ENCODE data around the gene SEC14L3.

SEC14L3 gene

DNA sequence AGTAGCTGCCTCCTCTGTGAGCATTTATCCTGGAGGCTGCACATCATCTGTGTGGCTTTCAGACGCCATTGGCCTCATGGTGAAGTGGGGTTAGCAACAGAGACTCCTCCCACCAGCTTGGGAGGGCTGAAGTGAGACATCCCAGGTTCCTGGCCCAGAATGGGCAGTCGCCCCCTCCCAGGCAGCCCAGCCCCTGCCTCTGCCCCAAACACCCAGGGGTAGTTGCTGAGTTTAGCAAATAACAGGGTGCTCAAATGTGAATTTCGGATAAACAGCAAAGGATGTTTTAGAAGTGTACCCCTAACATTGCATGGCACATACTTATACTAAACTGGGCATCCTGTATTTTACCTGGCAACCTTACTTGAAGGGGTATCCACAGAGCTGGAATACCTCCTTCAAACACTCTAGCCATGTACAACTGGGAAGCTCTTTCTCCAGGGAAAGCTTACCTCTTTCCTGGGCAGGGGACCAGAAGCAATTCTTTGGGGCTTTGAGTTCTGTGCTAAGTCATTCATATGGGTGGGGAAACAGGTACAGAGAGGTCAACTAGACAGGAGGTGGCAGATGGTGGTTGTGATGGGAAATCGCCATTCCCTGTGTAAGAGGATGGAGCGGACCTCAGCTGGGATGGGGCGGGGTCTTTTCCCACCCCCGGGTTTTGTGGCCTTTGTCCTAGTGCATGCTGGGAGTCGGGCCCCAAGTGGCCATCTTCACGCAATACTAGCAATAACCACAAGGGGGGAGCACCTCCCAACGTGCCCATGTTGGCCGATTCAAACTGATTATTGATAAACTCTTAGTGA lies 27.0 kb downstream of the SEC14L3 start (continued):
- TF ChIP-seq, protein P1, sequence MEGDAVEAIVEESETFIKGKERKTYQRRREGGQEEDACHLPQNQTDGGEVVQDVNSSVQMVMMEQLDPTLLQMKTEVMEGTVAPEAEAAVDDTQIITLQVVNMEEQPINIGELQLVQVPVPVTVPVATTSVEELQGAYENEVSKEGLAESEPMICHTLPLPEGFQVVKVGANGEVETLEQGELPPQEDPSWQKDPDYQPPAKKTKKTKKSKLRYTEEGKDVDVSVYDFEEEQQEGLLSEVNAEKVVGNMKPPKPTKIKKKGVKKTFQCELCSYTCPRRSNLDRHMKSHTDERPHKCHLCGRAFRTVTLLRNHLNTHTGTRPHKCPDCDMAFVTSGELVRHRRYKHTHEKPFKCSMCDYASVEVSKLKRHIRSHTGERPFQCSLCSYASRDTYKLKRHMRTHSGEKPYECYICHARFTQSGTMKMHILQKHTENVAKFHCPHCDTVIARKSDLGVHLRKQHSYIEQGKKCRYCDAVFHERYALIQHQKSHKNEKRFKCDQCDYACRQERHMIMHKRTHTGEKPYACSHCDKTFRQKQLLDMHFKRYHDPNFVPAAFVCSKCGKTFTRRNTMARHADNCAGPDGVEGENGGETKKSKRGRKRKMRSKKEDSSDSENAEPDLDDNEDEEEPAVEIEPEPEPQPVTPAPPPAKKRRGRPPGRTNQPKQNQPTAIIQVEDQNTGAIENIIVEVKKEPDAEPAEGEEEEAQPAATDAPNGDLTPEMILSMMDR (tag by site-specific recombination; IDR thresholded peaks at IDR 0.05): 0 out of 2 replicates have a peak, but pooled peaks have one; percentile 44
- TF ChIP-seq ZNF529 (tag by site-specific recombination; IDR thresholded peaks at IDR 0.05; ENCODE audit: insufficient replicate concordance) (no peak), SALL2 (tag by site-specific recombination; IDR thresholded peaks at IDR 0.05; ENCODE audit: borderline replicate concordance) (no peak), ZFHX2 (tag by site-specific recombination; conservative IDR thresholded peaks at IDR 0.05) (peak; percentile 57), ZXDB (tag by site-specific recombination; IDR thresholded peaks at IDR 0.05) (peak; percentile 42; the same call in 1 of the 2 replicates), EGR2 (tag by site-specific recombination; IDR thresholded peaks at IDR 0.05; ENCODE audit: low read depth) (0 out of 2 replicates have a peak, but pooled peaks have one; percentile 44), ZNF155 (tag by site-specific recombination; IDR thresholded peaks at IDR 0.05) (no peak), ZNF629 (tag by site-specific recombination; IDR thresholded peaks at IDR 0.05) (no peak), ZNF707 (tag by site-specific recombination; IDR thresholded peaks at IDR 0.05) (no peak)
- TF ChIP-seq, protein P2, sequence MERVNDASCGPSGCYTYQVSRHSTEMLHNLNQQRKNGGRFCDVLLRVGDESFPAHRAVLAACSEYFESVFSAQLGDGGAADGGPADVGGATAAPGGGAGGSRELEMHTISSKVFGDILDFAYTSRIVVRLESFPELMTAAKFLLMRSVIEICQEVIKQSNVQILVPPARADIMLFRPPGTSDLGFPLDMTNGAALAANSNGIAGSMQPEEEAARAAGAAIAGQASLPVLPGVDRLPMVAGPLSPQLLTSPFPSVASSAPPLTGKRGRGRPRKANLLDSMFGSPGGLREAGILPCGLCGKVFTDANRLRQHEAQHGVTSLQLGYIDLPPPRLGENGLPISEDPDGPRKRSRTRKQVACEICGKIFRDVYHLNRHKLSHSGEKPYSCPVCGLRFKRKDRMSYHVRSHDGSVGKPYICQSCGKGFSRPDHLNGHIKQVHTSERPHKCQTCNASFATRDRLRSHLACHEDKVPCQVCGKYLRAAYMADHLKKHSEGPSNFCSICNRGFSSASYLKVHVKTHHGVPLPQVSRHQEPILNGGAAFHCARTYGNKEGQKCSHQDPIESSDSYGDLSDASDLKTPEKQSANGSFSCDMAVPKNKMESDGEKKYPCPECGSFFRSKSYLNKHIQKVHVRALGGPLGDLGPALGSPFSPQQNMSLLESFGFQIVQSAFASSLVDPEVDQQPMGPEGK (tag by site-specific recombination; IDR thresholded peaks at IDR 0.05): peak; percentile 76
- TF ChIP-seq, protein P3, sequence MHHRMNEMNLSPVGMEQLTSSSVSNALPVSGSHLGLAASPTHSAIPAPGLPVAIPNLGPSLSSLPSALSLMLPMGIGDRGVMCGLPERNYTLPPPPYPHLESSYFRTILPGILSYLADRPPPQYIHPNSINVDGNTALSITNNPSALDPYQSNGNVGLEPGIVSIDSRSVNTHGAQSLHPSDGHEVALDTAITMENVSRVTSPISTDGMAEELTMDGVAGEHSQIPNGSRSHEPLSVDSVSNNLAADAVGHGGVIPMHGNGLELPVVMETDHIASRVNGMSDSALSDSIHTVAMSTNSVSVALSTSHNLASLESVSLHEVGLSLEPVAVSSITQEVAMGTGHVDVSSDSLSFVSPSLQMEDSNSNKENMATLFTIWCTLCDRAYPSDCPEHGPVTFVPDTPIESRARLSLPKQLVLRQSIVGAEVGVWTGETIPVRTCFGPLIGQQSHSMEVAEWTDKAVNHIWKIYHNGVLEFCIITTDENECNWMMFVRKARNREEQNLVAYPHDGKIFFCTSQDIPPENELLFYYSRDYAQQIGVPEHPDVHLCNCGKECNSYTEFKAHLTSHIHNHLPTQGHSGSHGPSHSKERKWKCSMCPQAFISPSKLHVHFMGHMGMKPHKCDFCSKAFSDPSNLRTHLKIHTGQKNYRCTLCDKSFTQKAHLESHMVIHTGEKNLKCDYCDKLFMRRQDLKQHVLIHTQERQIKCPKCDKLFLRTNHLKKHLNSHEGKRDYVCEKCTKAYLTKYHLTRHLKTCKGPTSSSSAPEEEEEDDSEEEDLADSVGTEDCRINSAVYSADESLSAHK (tag by site-specific recombination; IDR thresholded peaks at IDR 0.05): no peak
- TF ChIP-seq, protein P4, sequence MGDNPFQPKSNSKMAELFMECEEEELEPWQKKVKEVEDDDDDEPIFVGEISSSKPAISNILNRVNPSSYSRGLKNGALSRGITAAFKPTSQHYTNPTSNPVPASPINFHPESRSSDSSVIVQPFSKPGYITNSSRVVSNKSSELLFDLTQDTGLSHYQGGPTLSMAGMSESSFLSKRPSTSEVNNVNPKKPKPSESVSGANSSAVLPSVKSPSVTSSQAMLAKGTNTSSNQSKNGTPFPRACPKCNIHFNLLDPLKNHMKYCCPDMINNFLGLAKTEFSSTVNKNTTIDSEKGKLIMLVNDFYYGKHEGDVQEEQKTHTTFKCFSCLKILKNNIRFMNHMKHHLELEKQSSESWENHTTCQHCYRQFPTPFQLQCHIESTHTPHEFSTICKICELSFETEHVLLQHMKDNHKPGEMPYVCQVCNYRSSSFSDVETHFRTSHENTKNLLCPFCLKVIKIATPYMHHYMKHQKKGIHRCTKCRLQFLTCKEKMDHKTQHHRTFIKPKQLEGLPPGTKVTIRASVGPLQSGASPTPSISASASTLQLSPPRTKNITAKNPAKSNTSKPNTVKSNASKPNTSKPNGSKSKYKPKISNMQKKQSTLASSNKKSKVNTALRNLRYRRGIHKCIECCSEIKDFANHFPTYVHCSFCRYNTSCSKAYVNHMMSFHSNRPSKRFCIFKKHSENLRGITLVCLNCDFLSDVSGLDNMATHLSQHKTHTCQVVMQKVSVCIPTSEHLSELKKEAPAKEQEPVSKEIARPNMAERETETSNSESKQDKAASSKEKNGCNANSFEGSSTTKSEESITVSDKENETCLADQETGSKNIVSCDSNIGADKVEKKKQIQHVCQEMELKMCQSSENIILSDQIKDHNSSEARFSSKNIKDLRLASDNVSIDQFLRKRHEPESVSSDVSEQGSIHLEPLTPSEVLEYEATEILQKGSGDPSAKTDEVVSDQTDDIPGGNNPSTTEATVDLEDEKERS (tag by site-specific recombination; IDR thresholded peaks at IDR 0.05): no peak
- TF ChIP-seq, protein P5, sequence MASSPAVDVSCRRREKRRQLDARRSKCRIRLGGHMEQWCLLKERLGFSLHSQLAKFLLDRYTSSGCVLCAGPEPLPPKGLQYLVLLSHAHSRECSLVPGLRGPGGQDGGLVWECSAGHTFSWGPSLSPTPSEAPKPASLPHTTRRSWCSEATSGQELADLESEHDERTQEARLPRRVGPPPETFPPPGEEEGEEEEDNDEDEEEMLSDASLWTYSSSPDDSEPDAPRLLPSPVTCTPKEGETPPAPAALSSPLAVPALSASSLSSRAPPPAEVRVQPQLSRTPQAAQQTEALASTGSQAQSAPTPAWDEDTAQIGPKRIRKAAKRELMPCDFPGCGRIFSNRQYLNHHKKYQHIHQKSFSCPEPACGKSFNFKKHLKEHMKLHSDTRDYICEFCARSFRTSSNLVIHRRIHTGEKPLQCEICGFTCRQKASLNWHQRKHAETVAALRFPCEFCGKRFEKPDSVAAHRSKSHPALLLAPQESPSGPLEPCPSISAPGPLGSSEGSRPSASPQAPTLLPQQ (tag by site-specific recombination; IDR thresholded peaks at IDR 0.05): 0 out of 2 replicates have a peak, but pooled peaks have one; percentile 14

DNA sequence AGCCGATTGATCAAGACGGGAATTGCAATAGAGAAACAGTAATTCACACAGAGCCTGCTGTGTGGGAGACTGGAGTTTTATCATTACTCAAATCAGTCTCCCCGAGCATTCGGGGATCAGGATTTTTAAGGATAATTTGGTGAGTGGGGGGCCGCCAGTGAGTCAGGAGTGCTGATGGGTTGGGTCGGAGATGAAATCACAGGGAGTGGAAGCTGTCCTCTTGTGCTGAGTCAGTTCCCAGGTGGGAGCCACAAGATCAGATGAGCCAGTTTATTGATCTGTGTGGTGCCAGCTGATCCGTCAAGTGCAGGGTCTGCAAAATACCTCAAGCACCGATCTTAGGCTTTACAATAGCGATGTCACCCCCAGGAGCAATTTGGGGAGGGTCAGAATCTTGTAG lies 30.7 kb downstream of the SEC14L3 start:
- no peak overlapping the region for H3K4me3 ChIP-seq (ENCODE audit: low read depth, low read length)
- H3K9me3 ChIP-seq (ENCODE audit: control insufficient read depth, insufficient read depth, low read depth, low read length): no peaks in the 10 kb centered on the region
- TF ChIP-seq SP7 (tag by site-specific recombination; IDR thresholded peaks at IDR 0.05): no peak
- TF ChIP-seq REPIN1 (tag by site-specific recombination; IDR thresholded peaks at IDR 0.05; ENCODE audit: low read depth): no peak
- TF ChIP-seq ZSCAN16 (tag by site-specific recombination; IDR thresholded peaks at IDR 0.05): no peak
- TF ChIP-seq ZNF610 (tag by site-specific recombination; IDR thresholded peaks at IDR 0.05; ENCODE audit: borderline replicate concordance): no peak
- no peak for TF ChIP-seq TRIM28 (IDR thresholded peaks at IDR 0.05; ENCODE audit: borderline replicate concordance, low read length)
- TF ChIP-seq FEZF1 (tag by site-specific recombination; IDR thresholded peaks at IDR 0.05): no peak
- TF ChIP-seq PRDM1 (tag by site-specific recombination; IDR thresholded peaks at IDR 0.05): no peak
- no peak for TF ChIP-seq ZNF600 (tag by site-specific recombination; IDR thresholded peaks at IDR 0.05)
- no peak for TF ChIP-seq SALL2 (tag by site-specific recombination; IDR thresholded peaks at IDR 0.05; ENCODE audit: borderline replicate concordance)
- no peak for TF ChIP-seq ZNF777 (tag by site-specific recombination; IDR thresholded peaks at IDR 0.05; ENCODE audit: borderline replicate concordance)
- ChIA-PET POLR2A (interaction anchor here (1.1 kb wide), 1 partner anchor 17 kb away, joined by 3 read pairs; no protein-coding TSS in a partner anchor), CTCF (interaction anchor here (0.6 to 6.3 kb wide), 3 partner anchors 44 to 213 kb away, joined by 3 to 59 read pairs (median 3); no protein-coding TSS in a partner anchor)
- no peaks in the 10 kb centered on the region for H3K4me1 ChIP-seq (ENCODE audit: control insufficient read depth, insufficient read depth, low read length)
- H3K27ac ChIP-seq (ENCODE audit: extremely low read depth, low read depth, low read length): no peak overlapping the region
- H3K36me3 ChIP-seq (ENCODE audit: control insufficient read depth in 2 of 2, insufficient read depth in 1 of 2, low read length in 2 of 2): no peaks in the 10 kb centered on the region
